ENCODE results near the gene ANXA8L1. TPM values are rescaled to one million over a fixed set of nuclear protein-coding genes. Genes with fewer than 3 reads are reported as not detected.
"Not testable (repeated sequence)": the region's sequence is repeated elsewhere in the genome, so short reads cannot be mapped to it uniquely, and the experiment has no call there.

Gene ANXA8L1
- polyA plus RNA-seq, 1 experiment = 0.54 TPM

- H3K4me3 ChIP-seq (ENCODE audit: low read depth, low read length); POLR2A ChIA-PET; H3K27me3 ChIP-seq (ENCODE audit: control insufficient read depth, insufficient read depth, low read length); DNase-seq (ENCODE audit: low read depth); H3K36me3 ChIP-seq (ENCODE audit: control insufficient read depth, insufficient read depth, low read length); CTCF ChIA-PET: not testable (repeated sequence)
These were observed 48.0 kb downstream of the ANXA8L1 start for GRCh38 chr10:46423550-46423949.

- CTCF ChIA-PET, POLR2A ChIA-PET: not testable (repeated sequence)
These were observed 65.4 kb downstream of the ANXA8L1 start for GRCh38 chr10:46440942-46441341.

More at GRCh38 chr10:46440942-46441341, 65.4 kb downstream of the ANXA8L1 start:
- H3K4me3 ChIP-seq (ENCODE audit: low read depth, low read length); DNase-seq (ENCODE audit: low read depth); H3K27me3 ChIP-seq (ENCODE audit: control insufficient read depth, insufficient read depth, low read length); H3K36me3 ChIP-seq (ENCODE audit: control insufficient read depth, insufficient read depth, low read length): not testable (repeated sequence)

Other genes with a start within 250 kb of the ANXA8L1 start
- gene ANTXRL, start 88.8 kb upstream of the ANXA8L1 start, polyA plus RNA-seq (2011; rRNA removed) = not detected in 2 replicates
- gene NPY4R, start 90.2 kb downstream of the ANXA8L1 start, polyA plus RNA-seq (2011; rRNA removed) = 0.11 and 0.21 TPM in 2 replicates
- 0.04 TPM in 1 of 2 replicates, not detected in the other for gene GPRIN2, start 180.9 kb downstream of the ANXA8L1 start, polyA plus RNA-seq (2011; rRNA removed)
- gene SYT15, start 203.4 kb downstream of the ANXA8L1 start, polyA plus RNA-seq (2011; rRNA removed) = 0.92 and 2.3 TPM in 2 replicates